ENCODE measurements around the gene MYH14. TPM values are rescaled to one million over a fixed set of nuclear protein-coding genes. Genes with fewer than 3 reads are reported as not detected.
A peak's percentile ranks its signal among the peaks of the same experiment; 100 is the strongest.

Gene MYH14
- total and polyA plus RNA-seq, 9 of the 15 experiments (the other 6 are each of a cell fraction or from before 2014, with no cell fraction given): 0.04 to 0.86 (median 0.19) TPM; not detected in 2

- TF ChIP-seq MIER1 (IDR thresholded peaks at IDR 0.05; ENCODE audit: low read depth): no peak
- no peak for TF ChIP-seq NCOA4 (IDR thresholded peaks at IDR 0.05; ENCODE audit: partially characterized antibody)
- TF ChIP-seq TRIM24 (IDR thresholded peaks at IDR 0.05): no peak
- no peak for TF ChIP-seq MYBL2 (IDR thresholded peaks at IDR 0.05; ENCODE audit: low read depth)
- TF ChIP-seq MYBL2 (CRISPR knock-in tag; IDR thresholded peaks at IDR 0.05; ENCODE audit: borderline replicate concordance): no peak
- no peak for TF ChIP-seq HMBOX1 (IDR thresholded peaks at IDR 0.05)
- TF ChIP-seq CBX1 (IDR thresholded peaks at IDR 0.05; ENCODE audit: low read depth): no peak
- no peak for TF ChIP-seq U2AF2 (optimal IDR thresholded peaks at IDR 0.05; ENCODE audit: low read depth, low read length)
- no peak for TF ChIP-seq ZBTB26 (CRISPR knock-in tag; IDR thresholded peaks at IDR 0.05)
- TF ChIP-seq RCOR1 (IDR thresholded peaks at IDR 0.05; ENCODE audit: borderline replicate concordance in 1 of 2, low read depth in 2 of 2, low read length in 2 of 2): no peak
- TF ChIP-seq STAT6 (CRISPR knock-in tag; IDR thresholded peaks at IDR 0.05): no peak
- TF ChIP-seq CHCHD3 (CRISPR knock-in tag; IDR thresholded peaks at IDR 0.05): no peak
- TF ChIP-seq PREB (CRISPR knock-in tag; IDR thresholded peaks at IDR 0.05): no peak
- no peak for TF ChIP-seq OTX1 (CRISPR knock-in tag; IDR thresholded peaks at IDR 0.05)
- TF ChIP-seq FOXO4 (CRISPR knock-in tag; IDR thresholded peaks at IDR 0.05): no peak
- no peak for TF ChIP-seq ILF3 (IDR thresholded peaks at IDR 0.05; ENCODE audit: borderline replicate concordance)
- no peak for TF ChIP-seq NR2F6 (CRISPR knock-in tag; IDR thresholded peaks at IDR 0.05)
- TF ChIP-seq ZBTB9 (CRISPR knock-in tag; IDR thresholded peaks at IDR 0.05): no peak
- peak; percentile 59; the same call in 1 of the 2 replicates for TF ChIP-seq MAFK (IDR thresholded peaks at IDR 0.05; ENCODE audit: low read length)
Observed at GRCh38 chr19:50300814-50301606, 97.6 kb downstream of the MYH14 start (continued).

Measured in K562 (cell line).